Endothelial cell of umbilical vein (primary cell): ENCODE results near the gene SLC38A1. TPM values are rescaled to one million over a fixed set of nuclear protein-coding genes. Genes with fewer than 3 reads are reported as not detected.

Experiments used
- BruUV-seq: library from RNA; stranded (reverse); fragments of 400-500 nt; replicated peaks from 2 replicates; lab custom pipeline; 2021; lab: Mats Ljungman, UMichigan
- CTCF ChIA-PET: fragments of 300-600, 350-600 bp; sonication (Branson Sonifier 250); formaldehyde crosslinking; loops from one replicate; lab custom pipeline; 2021; ENCODE audit warnings: antibody characterized with exemption, inconsistent platforms; lab: Charles Lee
- POLR2A ChIA-PET: fragments of 300-600, 350-600 bp; sonication (Branson Sonifier 250); formaldehyde crosslinking; loops from one replicate; lab custom pipeline; 2021; ENCODE audit warnings: antibody characterized with exemption, inconsistent platforms; lab: Charles Lee
- DNase-seq: peaks from one replicate; pipeline ENCODE4 v3.0.0-alpha.2; 2011; ENCODE audit warnings: low read depth, low spot score
- FAIRE-seq: peaks from 2 replicates; lab custom pipeline; 2011; peaks lifted over from hg19 to GRCh38; lab: Jason Lieb, UNC
- H2AFZ ChIP-seq: 2 replicates; pipeline ENCODE4 v1.6.0; 2012; ENCODE audit warnings: low read depth, low read length, control low read depth, inconsistent platforms
- H3K27ac ChIP-seq: 2 replicates; pipeline ENCODE4 v1.5.1; 2011; ENCODE audit warnings: low read depth, mild to moderate bottlenecking, control low read depth, low read length, moderate library complexity; ENCODE audit not compliant: insufficient read depth
- H3K27me3 ChIP-seq, 2 experiments: 2 replicates each; pipeline versions ENCODE4 v1.6.0 to v1.6.1; 2011; ENCODE audit warnings: low read length in 2 of 2, mixed read lengths in 1 of 2; ENCODE audit not compliant: control insufficient read depth in 2 of 2, insufficient read depth in 2 of 2
- H3K36me3 ChIP-seq, 2 experiments: 2 replicates in 1 of 2; 3 replicates in 1 of 2; pipeline ENCODE4 v1.5.1; 2011; ENCODE audit warnings: low read length in 2 of 2, mild to moderate bottlenecking in 1 of 2, moderate library complexity in 1 of 2; ENCODE audit not compliant: control insufficient read depth in 2 of 2, insufficient read depth in 2 of 2; ENCODE audit errors: extremely low read depth in 1 of 2
- H3K4me1 ChIP-seq: 3 replicates; pipeline ENCODE4 v1.5.1; 2011; ENCODE audit warnings: mild to moderate bottlenecking, low read length; ENCODE audit not compliant: control insufficient read depth, insufficient read depth; ENCODE audit errors: extremely low read depth
- H3K4me2 ChIP-seq: 2 replicates; pipeline ENCODE4 v1.6.1; 2011; ENCODE audit warnings: low read length, control low read depth, mixed read lengths; ENCODE audit not compliant: insufficient read depth
- H3K4me3 ChIP-seq, 3 experiments: fragments of 200-600 bp in 1 of 3; sonication (generic), shearing (Covaris generic) in 1 of 3; replicated peaks in 1 of 3; 2 replicates each; pipeline ENCODE4 v1.5.1; 2011 to 2016; ENCODE audit warnings: control low read depth in 3 of 3, low read length in 3 of 3, mild to moderate bottlenecking in 2 of 3, inconsistent platforms in 1 of 3, low read depth in 1 of 3, moderate library complexity in 1 of 3; ENCODE audit not compliant: insufficient read depth in 1 of 3
- H3K79me2 ChIP-seq: 2 replicates; pipeline ENCODE4 v1.6.0; 2012; ENCODE audit warnings: low read length, inconsistent platforms; ENCODE audit not compliant: control insufficient read depth, insufficient read depth
- H3K9ac ChIP-seq: replicated peaks from 2 replicates; pipeline ENCODE3; 2011; ENCODE audit warnings: low read length, control low read depth; ENCODE audit not compliant: insufficient read depth; ENCODE audit errors: extremely low read depth
- H3K9me1 ChIP-seq: replicated peaks from 3 replicates; pipeline ENCODE4 v1.6.0; 2011; ENCODE audit warnings: mild to moderate bottlenecking, low read length; ENCODE audit not compliant: control insufficient read depth, insufficient read depth; ENCODE audit errors: extremely low read depth
- H3K9me3 ChIP-seq: replicated peaks from 2 replicates; pipeline ENCODE4 v1.5.1; 2012; ENCODE audit warnings: low read length, inconsistent platforms; ENCODE audit not compliant: control insufficient read depth, insufficient read depth
- H4K20me1 ChIP-seq: replicated peaks from 2 replicates; pipeline ENCODE3; 2011; ENCODE audit warnings: mild to moderate bottlenecking, low read length; ENCODE audit not compliant: control insufficient read depth, insufficient read depth; ENCODE audit errors: extremely low read depth
- EZH2 ChIP-seq: IDR thresholded peaks from 2 replicates; pipeline ENCODE4 v1.6.1; 2012; ENCODE audit warnings: borderline replicate concordance, low read depth, mild to moderate bottlenecking, moderate library complexity, low read length, inconsistent platforms; ENCODE audit not compliant: severe bottlenecking
- FOS ChIP-seq: IDR thresholded peaks from 2 replicates; pipeline ENCODE4 v1.6.1; 2011; ENCODE audit warnings: mild to moderate bottlenecking, low read length, moderate library complexity, borderline replicate concordance; ENCODE audit not compliant: insufficient read depth
- GATA2 ChIP-seq: IDR thresholded peaks from 2 replicates; pipeline ENCODE4 v1.7.0; 2011; ENCODE audit warnings: low read depth, mild to moderate bottlenecking, moderate library complexity, mixed read lengths, low read length; ENCODE audit not compliant: insufficient read length, insufficient read depth
- JUN ChIP-seq: IDR thresholded peaks from 2 replicates; pipeline ENCODE4 v1.6.1; 2011; ENCODE audit warnings: borderline replicate concordance, low read depth; ENCODE audit not compliant: insufficient read length, insufficient read depth
- MYC ChIP-seq: IDR thresholded peaks from one replicate; pipeline ENCODE4 v1.6.1; 2011; ENCODE audit warnings: mild to moderate bottlenecking, low read depth, low read length
- POLR2A ChIP-seq: IDR thresholded peaks from 2 replicates; pipeline ENCODE4 v1.6.1; 2012; ENCODE audit warnings: low read depth, mild to moderate bottlenecking, control low read depth, low read length
- POLR2AphosphoS5 ChIP-seq: IDR thresholded peaks from 2 replicates; pipeline ENCODE4 v1.6.1; 2012; ENCODE audit warnings: low read depth, mild to moderate bottlenecking, control low read depth, low read length, moderate library complexity; ENCODE audit not compliant: insufficient read depth
- dilution Hi-C: fragments of 300-500 bp; cut with MboI; formaldehyde crosslinking; loops from one replicate; pipeline ENCODE4 v1.15.0; 2019; ENCODE audit warnings: low sequenced_read_pairs; ENCODE audit not compliant: extremely low pct_ligation_motif_present
- intact Hi-C: fragments of 100-400 bp; cut with micrococcal nuclease; formaldehyde crosslinking; loops from one replicate; pipeline ENCODE4 v1.10.0; 2022
- polyA plus RNA-seq, 4 experiments: library from polyadenylated mRNA; depleted of rRNA in 3 of 4; stranded (reverse) in 3 of 4; unstranded in 1 of 4; fragments of >200 nt; gene quantifications; 2 replicates each; pipeline versions ENCODE4 v1.2.1 to v1.2.3, GENCODE V29; 2011 to 2012; ENCODE audit warnings: missing spikeins in 1 of 4
- total RNA-seq: library from RNA; stranded (reverse); gene quantifications from 2 replicates; pipeline ENCODE4 v1.2.3, GENCODE V29; 2021
- TF ChIP-seq, protein P1 (sequence below): IDR thresholded peaks from 2 replicates; pipeline ENCODE4 v1.6.1; 2011; ENCODE audit not compliant: insufficient read depth, insufficient read length
- TF ChIP-seq, protein P2 (sequence below), 2 donors: IDR thresholded peaks; 1 replicate in 1 of 2; 2 replicates in 1 of 2; pipeline ENCODE4 v1.5.1; 2011; ENCODE audit warnings: low read length in 2 of 2, mild to moderate bottlenecking in 2 of 2, moderate library complexity in 2 of 2, control low read depth in 1 of 2, inconsistent platforms in 1 of 2, low read depth in 1 of 2; ENCODE audit not compliant: insufficient read depth in 1 of 2; ENCODE audit errors: extremely low read depth in 1 of 2

The SLC38A1 gene
- total and polyA plus RNA-seq, 2 donors (not counting 3 experiments of a cell fraction or from before 2014, with no cell fraction given): 23.6 to 86.4 TPM

DNA sequence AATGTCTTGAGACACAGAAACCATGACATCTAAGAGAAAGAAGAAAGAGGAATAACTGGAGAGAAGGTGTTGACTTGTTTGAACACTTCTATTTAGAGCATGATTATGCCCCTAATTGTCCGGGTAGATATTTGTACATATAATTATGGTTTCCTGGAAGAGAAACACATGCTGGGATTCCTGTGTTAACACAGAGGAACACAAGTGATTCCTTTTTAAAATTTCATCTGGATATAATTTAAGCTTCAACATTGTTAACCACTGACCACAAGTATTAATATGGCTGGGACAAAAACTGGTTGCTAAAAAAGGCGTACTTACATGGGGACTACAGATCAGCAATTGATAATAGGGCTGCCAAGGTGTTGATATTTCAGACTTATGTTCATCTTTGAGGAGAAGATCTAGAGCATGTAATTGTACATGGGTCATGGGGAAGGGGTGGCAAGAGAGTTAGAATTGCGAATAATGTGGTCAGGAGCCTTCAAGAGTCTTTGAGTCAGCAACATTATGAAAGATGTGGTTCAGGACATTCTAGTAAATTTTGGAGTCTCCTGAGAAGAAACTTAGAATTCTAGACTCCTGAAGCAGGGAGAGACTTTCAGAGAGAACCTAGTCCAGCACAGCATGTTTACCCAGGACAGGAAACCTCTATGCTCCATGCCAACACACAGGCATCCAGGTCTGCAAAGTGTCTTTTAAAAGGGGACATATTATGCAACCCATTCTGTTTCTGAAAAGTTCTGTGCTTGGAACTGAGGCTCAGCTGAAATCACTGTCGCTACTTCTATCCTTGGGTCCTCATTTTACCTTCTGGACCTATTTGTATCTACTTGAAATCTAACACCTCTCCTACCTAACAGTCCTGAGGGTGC, 56.5 kb downstream of the SLC38A1 start:
- Histone ChIP-seq H3K9me3 (no peaks in the 10 kb centered on the region), H3K4me2 (no peak overlapping the region), H3K4me3 (no peak overlapping the region), H3K9me1 (no peaks in the 10 kb centered on the region), H3K36me3 (peaks cover 0 to 7% of the 10 kb centered on the region in 2 experiments), H3K79me2 (peaks cover 29% of the 10 kb centered on the region), H2AFZ (no peak overlapping the region), H4K20me1 (no peaks in the 10 kb centered on the region), H3K9ac (no peak overlapping the region), H3K27me3 (no peaks in the 10 kb centered on the region), H3K27ac (no peak overlapping the region), H3K4me1 (peaks cover 14% of the 10 kb centered on the region)
- no TSS peak for BruUV-seq
- dilution Hi-C loops (no loop called here), intact Hi-C loops (no loop called here)
- FAIRE-seq (no peak), DNase-seq (no peak)
- POLR2A ChIA-PET: no interaction called here
- no peak for TF ChIP-seq POLR2A
- no peak for TF ChIP-seq JUN
- no peak for TF ChIP-seq GATA2
- TF ChIP-seq, protein P1, sequence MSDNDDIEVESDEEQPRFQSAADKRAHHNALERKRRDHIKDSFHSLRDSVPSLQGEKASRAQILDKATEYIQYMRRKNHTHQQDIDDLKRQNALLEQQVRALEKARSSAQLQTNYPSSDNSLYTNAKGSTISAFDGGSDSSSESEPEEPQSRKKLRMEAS: no peak
- no peak for TF ChIP-seq FOS
- TF ChIP-seq EZH2: no peak
- no peak for TF ChIP-seq MYC
- no peak for TF ChIP-seq POLR2AphosphoS5
- TF ChIP-seq, protein P2, sequence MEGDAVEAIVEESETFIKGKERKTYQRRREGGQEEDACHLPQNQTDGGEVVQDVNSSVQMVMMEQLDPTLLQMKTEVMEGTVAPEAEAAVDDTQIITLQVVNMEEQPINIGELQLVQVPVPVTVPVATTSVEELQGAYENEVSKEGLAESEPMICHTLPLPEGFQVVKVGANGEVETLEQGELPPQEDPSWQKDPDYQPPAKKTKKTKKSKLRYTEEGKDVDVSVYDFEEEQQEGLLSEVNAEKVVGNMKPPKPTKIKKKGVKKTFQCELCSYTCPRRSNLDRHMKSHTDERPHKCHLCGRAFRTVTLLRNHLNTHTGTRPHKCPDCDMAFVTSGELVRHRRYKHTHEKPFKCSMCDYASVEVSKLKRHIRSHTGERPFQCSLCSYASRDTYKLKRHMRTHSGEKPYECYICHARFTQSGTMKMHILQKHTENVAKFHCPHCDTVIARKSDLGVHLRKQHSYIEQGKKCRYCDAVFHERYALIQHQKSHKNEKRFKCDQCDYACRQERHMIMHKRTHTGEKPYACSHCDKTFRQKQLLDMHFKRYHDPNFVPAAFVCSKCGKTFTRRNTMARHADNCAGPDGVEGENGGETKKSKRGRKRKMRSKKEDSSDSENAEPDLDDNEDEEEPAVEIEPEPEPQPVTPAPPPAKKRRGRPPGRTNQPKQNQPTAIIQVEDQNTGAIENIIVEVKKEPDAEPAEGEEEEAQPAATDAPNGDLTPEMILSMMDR (IDR thresholded peaks at IDR 0.05; ENCODE audit: extremely low read depth in 1 of 2, insufficient read depth in 1 of 2, low read depth in 1 of 2, low read length in 2 of 2): no peak
- CTCF ChIA-PET: no interaction called here
